Keratinocyte (primary cell): Measurements from ENCODE around the gene LHX2. TPM values are rescaled to one million over a fixed set of nuclear protein-coding genes. Genes with fewer than 3 reads are reported as not detected.
A peak's percentile ranks its signal among the peaks of the same experiment; 100 is the strongest.

ENCODE experiments used
- DNase-seq: peaks from one replicate; pipeline ENCODE4 v3.0.0-alpha.2; 2011; ENCODE audit warnings: low read depth, missing footprints, low spot score
- FAIRE-seq: peaks from 2 replicates; lab custom pipeline; 2011; peaks lifted over from hg19 to GRCh38; lab: Jason Lieb, UNC
- H2AFZ ChIP-seq: 2 replicates; pipeline ENCODE4 v1.6.0; 2012; ENCODE audit warnings: low read length, control low read depth, inconsistent platforms; ENCODE audit not compliant: control insufficient read depth
- H3K27ac ChIP-seq: 2 replicates; pipeline ENCODE4 v1.5.1; 2011; ENCODE audit warnings: low read length; ENCODE audit not compliant: control insufficient read depth, insufficient read depth
- H3K27me3 ChIP-seq: 3 replicates; pipeline ENCODE4 v1.6.0; 2011; ENCODE audit warnings: low read length; ENCODE audit not compliant: control insufficient read depth, insufficient read depth; ENCODE audit errors: extremely low read depth
- H3K36me3 ChIP-seq, 2 experiments: 2 replicates in 1 of 2; 3 replicates in 1 of 2; pipeline ENCODE4 v1.5.1; 2011; ENCODE audit warnings: low read length in 2 of 2, mild to moderate bottlenecking in 1 of 2; ENCODE audit not compliant: control insufficient read depth in 2 of 2, insufficient read depth in 2 of 2; ENCODE audit errors: extremely low read depth in 1 of 2
- H3K4me1 ChIP-seq: 3 replicates; pipeline ENCODE4 v1.5.1; 2011; ENCODE audit warnings: low read length; ENCODE audit not compliant: control insufficient read depth, insufficient read depth; ENCODE audit errors: extremely low read depth
- H3K4me2 ChIP-seq: 3 replicates; pipeline ENCODE4 v1.6.0; 2011; ENCODE audit warnings: low read depth, low read length; ENCODE audit not compliant: control insufficient read depth, insufficient read depth; ENCODE audit errors: extremely low read depth
- H3K4me3 ChIP-seq, 3 experiments: fragments of 200-600 bp in 1 of 3; sonication (generic) in 1 of 3; 2 replicates in 2 of 3; 3 replicates in 1 of 3; pipeline ENCODE4 v1.5.1; 2011 to 2016; ENCODE audit warnings: low read length in 3 of 3, mild to moderate bottlenecking in 3 of 3, control low read depth in 2 of 3, inconsistent platforms in 1 of 3, low read depth in 1 of 3, mixed read lengths in 1 of 3, mixed run types in 1 of 3, moderate library complexity in 1 of 3; ENCODE audit not compliant: control insufficient read depth in 2 of 3, insufficient read depth in 2 of 3; ENCODE audit errors: extremely low read depth in 1 of 3
- H3K79me2 ChIP-seq: 2 replicates; pipeline ENCODE4 v1.6.0; 2012; ENCODE audit warnings: low read length; ENCODE audit not compliant: control insufficient read depth, insufficient read depth
- H3K9ac ChIP-seq: 3 replicates; pipeline ENCODE4 v1.6.0; 2011; ENCODE audit warnings: low read length; ENCODE audit not compliant: control insufficient read depth, insufficient read depth; ENCODE audit errors: extremely low read depth
- H3K9me1 ChIP-seq: 3 replicates; pipeline ENCODE4 v1.6.0; 2011; ENCODE audit warnings: low read length; ENCODE audit not compliant: control insufficient read depth, insufficient read depth; ENCODE audit errors: extremely low read depth
- H3K9me3 ChIP-seq: 2 replicates; pipeline ENCODE4 v1.5.1; 2012; ENCODE audit warnings: low read depth, low read length; ENCODE audit not compliant: control insufficient read depth
- H4K20me1 ChIP-seq: 3 replicates; pipeline ENCODE4 v1.6.0; 2011; ENCODE audit warnings: low read length; ENCODE audit not compliant: control insufficient read depth, insufficient read depth; ENCODE audit errors: extremely low read depth
- CTCF ChIP-seq, 3 experiments: IDR thresholded peaks in 1 of 3; conservative IDR thresholded peaks in 1 of 3; optimal IDR thresholded peaks in 1 of 3; 2 replicates in 2 of 3; 3 replicates in 1 of 3; pipeline versions ENCODE3 to v1.5.1; 2011; ENCODE audit warnings: low read length in 3 of 3, mild to moderate bottlenecking in 3 of 3, moderate library complexity in 2 of 3, control low read depth in 1 of 3, inconsistent platforms in 1 of 3; ENCODE audit not compliant: insufficient read depth in 2 of 3; ENCODE audit errors: extremely low read depth in 1 of 3
- EZH2 ChIP-seq: IDR thresholded peaks from one replicate; pipeline ENCODE4 v1.6.1; 2012; ENCODE audit warnings: inconsistent platforms, mild to moderate bottlenecking, low read length, moderate library complexity
- dilution Hi-C: fragments of 300-500 bp; cut with MboI; formaldehyde crosslinking; loops from one replicate; pipeline ENCODE4 v1.7.0; 2020; ENCODE audit warnings: low sequenced_read_pairs; ENCODE audit not compliant: extremely low pct_ligation_motif_present
- polyA plus RNA-seq, 5 experiments: library from polyadenylated mRNA; depleted of rRNA in 3 of 5; stranded (reverse) in 3 of 5; stranded (forward) in 1 of 5; unstranded in 1 of 5; fragments of >200 nt; gene quantifications; 1 replicate in 1 of 5; 2 replicates in 3 of 5; 3 replicates in 1 of 5; pipeline versions ENCODE4 v1.2.1 to v1.2.3, GENCODE V29; 2011 to 2012; ENCODE audit warnings: missing spikeins in 2 of 5, low read depth in 1 of 5, low replicate concordance in 1 of 5

Gene LHX2
- polyA plus RNA-seq, 1 donor (not counting 4 experiments of a cell fraction or from before 2014, with no cell fraction given): 0.07 TPM

DNA sequence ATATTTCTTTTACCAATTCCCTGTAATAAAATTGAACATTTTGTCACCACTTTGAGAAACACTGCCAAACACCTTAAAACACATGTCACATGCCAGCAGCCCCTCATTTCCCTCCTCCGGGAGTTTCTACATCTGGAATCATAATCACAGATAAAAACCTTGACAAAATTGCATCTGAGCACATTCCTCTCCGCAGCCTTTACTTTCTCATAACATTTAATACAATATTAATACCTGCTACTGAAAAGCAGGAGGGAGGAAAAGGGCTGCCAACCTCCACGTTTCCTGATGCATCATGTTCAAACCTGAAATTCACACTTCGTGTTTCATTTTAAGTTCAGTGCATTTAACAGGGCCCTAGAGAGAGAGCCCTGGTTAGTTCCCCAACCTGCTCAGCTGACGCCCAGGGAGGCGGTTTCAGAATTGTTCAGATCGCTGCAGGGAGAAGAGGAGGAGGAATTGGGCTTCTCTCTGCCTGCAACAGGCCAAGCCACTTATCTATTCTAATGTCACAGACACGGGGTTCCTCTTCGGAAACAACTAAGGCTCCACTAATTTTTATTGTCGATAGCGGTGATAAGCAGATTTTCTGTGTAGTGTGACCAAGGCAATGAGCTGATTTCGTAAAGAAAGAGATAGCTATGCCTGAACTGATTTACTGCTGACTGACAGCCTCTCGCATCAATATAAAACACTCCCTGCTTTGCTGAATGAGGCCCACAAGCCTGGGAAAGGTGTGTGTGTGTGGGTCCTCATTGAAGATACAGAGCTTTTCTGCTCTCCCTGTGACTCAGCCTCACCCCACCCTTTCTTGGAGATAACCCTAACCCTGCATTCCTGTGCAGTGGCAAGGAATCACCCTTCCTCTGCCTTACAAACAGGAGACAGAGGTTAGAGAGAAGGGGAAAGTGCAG is 4.9 kb upstream of the LHX2 start:
- FAIRE-seq (no peak), DNase-seq (no peak)
- H3K79me2 ChIP-seq: no peaks in the 10 kb centered on the region
- peaks cover 9% of the 10 kb centered on the region for H4K20me1 ChIP-seq
- no peak overlapping the region for H3K9ac ChIP-seq
- H3K4me2 ChIP-seq: peak overlapping the region; percentile 18
- H3K27me3 ChIP-seq: peaks cover 91% of the 10 kb centered on the region
- dilution Hi-C loops: no loop called here
- H3K27ac ChIP-seq: no peak overlapping the region
- no peaks in the 10 kb centered on the region for H3K9me3 ChIP-seq
- H3K9me1 ChIP-seq: no peaks in the 10 kb centered on the region
- no peaks in the 10 kb centered on the region for H3K36me3 ChIP-seq
- peaks cover 20% of the 10 kb centered on the region for H3K4me1 ChIP-seq
- H2AFZ ChIP-seq: no peak overlapping the region
- no peak overlapping the region for H3K4me3 ChIP-seq
- TF ChIP-seq CTCF (optimal IDR thresholded peaks at IDR 0.05 in 1 of 3, IDR thresholded peaks at IDR 0.05 in 1 of 3, conservative IDR thresholded peaks at IDR 0.05 in 1 of 3; ENCODE audit: extremely low read depth in 1 of 3, insufficient read depth in 2 of 3, low read length in 3 of 3) (no peak), EZH2 (no peak)

DNA sequence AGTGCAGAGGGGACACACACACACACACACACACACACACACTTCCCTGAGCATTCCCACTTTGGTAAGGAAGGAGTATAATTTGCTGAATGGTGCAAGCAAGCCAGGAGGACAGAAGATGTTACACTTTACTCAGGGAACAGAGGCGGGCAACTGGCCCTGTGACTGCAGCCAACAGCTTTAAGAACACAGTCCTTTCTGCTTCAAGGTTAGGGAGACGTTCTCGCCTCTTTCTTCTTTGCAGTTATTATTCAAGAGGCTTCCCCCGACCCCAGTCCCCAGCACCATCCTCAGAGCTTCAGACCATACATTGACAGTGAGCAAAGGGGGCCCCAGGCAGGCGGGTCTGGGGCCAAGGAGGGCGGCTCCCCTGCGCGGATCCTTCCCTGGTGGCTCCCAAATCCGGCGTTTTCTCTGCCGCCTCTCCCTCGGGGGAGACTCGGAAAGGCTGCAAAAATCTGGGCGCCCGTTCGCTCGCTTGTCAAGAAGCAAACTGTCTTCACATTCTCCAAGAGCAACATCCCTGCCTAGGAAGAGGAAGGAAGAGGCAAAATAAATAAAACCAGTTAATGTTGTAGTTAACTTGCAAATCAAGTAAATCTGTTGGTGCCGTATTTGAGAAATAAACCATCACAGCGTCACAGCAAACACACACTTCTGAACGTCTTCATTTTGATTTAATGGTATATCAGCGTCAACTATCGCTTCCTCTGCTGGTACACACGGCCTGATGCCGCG is 3.8 kb upstream of the LHX2 start:
- H3K27ac ChIP-seq: no peak overlapping the region
- no peak for FAIRE-seq
- H3K4me2 ChIP-seq: peak overlapping the region; percentile 49
- peaks cover 91% of the 10 kb centered on the region for H3K27me3 ChIP-seq
- peaks cover 20% of the 10 kb centered on the region for H3K4me1 ChIP-seq
- H3K79me2 ChIP-seq: no peaks in the 10 kb centered on the region
- no peak overlapping the region for H2AFZ ChIP-seq
- peak overlapping the region in 1 of 3 experiments; percentile 50 for H3K4me3 ChIP-seq
- no peaks in the 10 kb centered on the region for H3K9me3 ChIP-seq
- peaks cover 9% of the 10 kb centered on the region for H4K20me1 ChIP-seq
- dilution Hi-C loops: no loop called here
- H3K9me1 ChIP-seq: no peaks in the 10 kb centered on the region
- no peak for DNase-seq
- H3K9ac ChIP-seq: no peak overlapping the region
- H3K36me3 ChIP-seq: no peaks in the 10 kb centered on the region
- TF ChIP-seq EZH2 (peak; percentile 99), CTCF (optimal IDR thresholded peaks at IDR 0.05 in 1 of 3, IDR thresholded peaks at IDR 0.05 in 1 of 3, conservative IDR thresholded peaks at IDR 0.05 in 1 of 3; ENCODE audit: extremely low read depth in 1 of 3, insufficient read depth in 2 of 3, low read length in 3 of 3) (no peak)
